PC-3 (cell line): ENCODE results near the gene MGAT4B. TPM values are rescaled to one million over a fixed set of nuclear protein-coding genes. Genes with fewer than 3 reads are reported as not detected.

Experiments used
- ATAC-seq: fragments of 200-7000 bp; cut with Tn5 transposase; 2 replicates; pipeline ENCODE4 v1.9.1; 2020; ENCODE audit warnings: mild to moderate bottlenecking, moderate library complexity
- BruUV-seq: library from RNA; stranded (reverse); fragments of 400-500 nt; replicated peaks from 2 replicates; lab custom pipeline; 2021; lab: Mats Ljungman, UMichigan
- CTCF ChIA-PET: fragments of 300-600 bp; sonication (Branson Sonifier 250); formaldehyde crosslinking; loops from one replicate; lab custom pipeline; 2022; ENCODE audit warnings: antibody characterized with exemption; lab: Charles Lee
- POLR2A ChIA-PET: fragments of 300-600 bp; sonication (Branson Sonifier 250); formaldehyde crosslinking; loops from one replicate; lab custom pipeline; 2022; ENCODE audit warnings: antibody characterized with exemption; ENCODE audit not compliant: unreplicated experiment; lab: Charles Lee
- DNase-seq: peaks from one replicate; pipeline ENCODE4 v3.0.0-alpha.2; 2015
- H2AFZ ChIP-seq: fragments of 300-600 bp; sonication (generic); 2 replicates; pipeline ENCODE4 v1.6.0; 2016; ENCODE audit warnings: antibody characterized with exemption, low read length
- H3F3A ChIP-seq: fragments of 300-600 bp; sonication (generic); one replicate; pipeline ENCODE4 v1.6.0; 2017; ENCODE audit warnings: antibody characterized with exemption, low read length, control low read depth, mild to moderate bottlenecking; ENCODE audit not compliant: unreplicated experiment
- H3K27ac ChIP-seq: fragments of 300-600 bp; sonication (generic); 2 replicates; pipeline ENCODE4 v1.5.1; 2016; ENCODE audit warnings: mild to moderate bottlenecking, low read length
- H3K27me3 ChIP-seq: fragments of 300-600 bp; sonication (generic); 2 replicates; pipeline ENCODE4 v1.6.1; 2016; ENCODE audit warnings: low read length, mixed read lengths
- H3K36me3 ChIP-seq: fragments of 300-600 bp; sonication (generic); 2 replicates; pipeline ENCODE4 v1.6.1; 2016; ENCODE audit warnings: low read depth, mixed run types, low read length, mixed read lengths
- H3K4me1 ChIP-seq: fragments of 300-600 bp; sonication (generic); 2 replicates; pipeline ENCODE4 v1.5.1; 2016; ENCODE audit warnings: low read length; ENCODE audit not compliant: insufficient read depth
- H3K4me2 ChIP-seq: fragments of 300-600 bp; sonication (generic); 2 replicates; pipeline ENCODE4 v1.6.0; 2016; ENCODE audit warnings: low read length
- H3K4me3 ChIP-seq: fragments of 300-600 bp; sonication (generic); 2 replicates; pipeline ENCODE4 v1.5.1; 2016; ENCODE audit warnings: mild to moderate bottlenecking, low read length, mixed read lengths
- H3K79me2 ChIP-seq: fragments of 300-600 bp; sonication (generic); 2 replicates; pipeline ENCODE4 v1.6.1; 2017; ENCODE audit warnings: low read length, mixed read lengths
- H3K9ac ChIP-seq: fragments of 300-600 bp; sonication (generic); 2 replicates; pipeline ENCODE4 v1.6.0; 2016; ENCODE audit warnings: mild to moderate bottlenecking, low read length
- H3K9me2 ChIP-seq: fragments of 300-600 bp; sonication (generic); replicated peaks from 2 replicates; pipeline ENCODE4 v1.6.1; 2016; ENCODE audit warnings: mixed run types, low read length, mixed read lengths
- H3K9me3 ChIP-seq: fragments of 300-600 bp; sonication (generic); 2 replicates; pipeline ENCODE4 v1.6.1; 2016; ENCODE audit warnings: low read length, mixed read lengths
- H4K20me1 ChIP-seq: fragments of 300-600 bp; sonication (generic); 2 replicates; pipeline ENCODE4 v1.6.1; 2016; ENCODE audit warnings: low read length, mixed read lengths
- EZH2 ChIP-seq: fragments of 300-600 bp; sonication (generic); IDR thresholded peaks from one replicate; pipeline ENCODE4 v1.6.1; 2017; ENCODE audit warnings: antibody characterized with exemption, mild to moderate bottlenecking, low read length; ENCODE audit not compliant: unreplicated experiment
- EZH2phosphoT487 ChIP-seq: fragments of 300-600 bp; sonication (generic); IDR thresholded peaks from 2 replicates; pipeline ENCODE4 v1.6.1; 2018; ENCODE audit warnings: mild to moderate bottlenecking, antibody characterized with exemption, low read length, borderline replicate concordance
- intact Hi-C: fragments of 100-400 bp; cut with micrococcal nuclease; formaldehyde crosslinking; loops from 2 replicates; pipeline ENCODE4 v1.9.0; 2023
- total RNA-seq: library from RNA; depleted of rRNA; stranded (reverse); fragments of >200 nt; gene quantifications from 2 replicates; pipeline ENCODE4 v1.2.3, GENCODE V29; 2014
- TF ChIP-seq, protein P1 (sequence below): fragments of 300-600 bp; sonication (generic); conservative IDR thresholded peaks from 2 replicates; pipeline ENCODE4 v1.5.1; 2017; ENCODE audit warnings: antibody characterized with exemption, low read depth, mild to moderate bottlenecking, low read length

The MGAT4B gene
- total RNA-seq, 1 experiment from 2014 or later, result 88.9 TPM

DNA sequence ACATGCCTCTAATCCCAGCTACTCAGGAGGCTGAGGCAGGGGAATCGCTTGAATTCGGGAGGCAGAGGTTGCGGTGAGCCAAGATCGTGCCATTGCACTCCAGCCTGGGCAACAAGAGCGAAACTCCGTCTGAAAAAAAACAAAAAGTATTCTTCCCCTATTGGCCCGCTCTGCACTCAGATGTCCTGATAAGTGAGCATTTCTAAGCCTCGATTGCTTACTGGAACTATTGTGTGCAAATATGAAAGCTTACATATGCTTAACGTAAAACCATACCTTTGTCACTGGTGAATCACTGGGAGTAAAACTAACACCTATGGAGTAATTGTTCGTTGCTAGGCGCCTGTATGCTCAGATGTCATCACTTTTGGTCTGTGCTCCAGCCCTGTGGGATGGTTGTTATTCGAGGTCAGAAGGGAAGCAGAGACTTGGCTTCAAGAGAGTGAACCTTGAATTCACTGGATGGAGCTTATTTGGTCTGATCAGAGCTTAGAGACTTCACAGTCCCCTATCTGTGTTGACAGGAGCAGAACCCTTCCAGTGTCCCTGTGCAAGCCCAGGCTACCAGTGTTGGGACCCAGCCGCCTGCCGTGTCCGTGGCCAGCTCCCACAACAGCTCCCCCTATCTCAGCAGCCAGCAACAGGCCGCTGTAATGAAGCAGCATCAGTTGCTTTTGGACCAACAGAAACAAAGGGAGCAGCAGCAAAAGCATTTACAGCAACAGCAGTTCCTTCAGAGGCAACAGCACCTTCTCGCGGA lies 38.2 kb downstream of the MGAT4B start:
- H3F3A ChIP-seq, result no peaks in the 10 kb centered on the region
- intact Hi-C loops, result no loop called here
- no peak for DNase-seq
- H3K9me3 ChIP-seq, result no peaks in the 10 kb centered on the region
- no peak overlapping the region for H2AFZ ChIP-seq
- peaks cover 20% of the 10 kb centered on the region for H3K36me3 ChIP-seq
- no peak overlapping the region for H3K4me2 ChIP-seq
- no peak overlapping the region for H3K4me3 ChIP-seq
- no peak overlapping the region for H3K27ac ChIP-seq
- H4K20me1 ChIP-seq, result no peaks in the 10 kb centered on the region
- POLR2A ChIA-PET, result no interaction called here
- no peak for TF ChIP-seq EZH2phosphoT487
- TF ChIP-seq, protein P1, sequence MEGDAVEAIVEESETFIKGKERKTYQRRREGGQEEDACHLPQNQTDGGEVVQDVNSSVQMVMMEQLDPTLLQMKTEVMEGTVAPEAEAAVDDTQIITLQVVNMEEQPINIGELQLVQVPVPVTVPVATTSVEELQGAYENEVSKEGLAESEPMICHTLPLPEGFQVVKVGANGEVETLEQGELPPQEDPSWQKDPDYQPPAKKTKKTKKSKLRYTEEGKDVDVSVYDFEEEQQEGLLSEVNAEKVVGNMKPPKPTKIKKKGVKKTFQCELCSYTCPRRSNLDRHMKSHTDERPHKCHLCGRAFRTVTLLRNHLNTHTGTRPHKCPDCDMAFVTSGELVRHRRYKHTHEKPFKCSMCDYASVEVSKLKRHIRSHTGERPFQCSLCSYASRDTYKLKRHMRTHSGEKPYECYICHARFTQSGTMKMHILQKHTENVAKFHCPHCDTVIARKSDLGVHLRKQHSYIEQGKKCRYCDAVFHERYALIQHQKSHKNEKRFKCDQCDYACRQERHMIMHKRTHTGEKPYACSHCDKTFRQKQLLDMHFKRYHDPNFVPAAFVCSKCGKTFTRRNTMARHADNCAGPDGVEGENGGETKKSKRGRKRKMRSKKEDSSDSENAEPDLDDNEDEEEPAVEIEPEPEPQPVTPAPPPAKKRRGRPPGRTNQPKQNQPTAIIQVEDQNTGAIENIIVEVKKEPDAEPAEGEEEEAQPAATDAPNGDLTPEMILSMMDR, result 0 out of 2 replicates have a peak, but pooled peaks have one; percentile 24
- no peak for TF ChIP-seq EZH2
- CTCF ChIA-PET, result no interaction called here
- peaks cover 26% of the 10 kb centered on the region for H3K79me2 ChIP-seq
- peaks cover 18% of the 10 kb centered on the region for H3K4me1 ChIP-seq
- BruUV-seq, result no TSS peak
- no peaks in the 10 kb centered on the region for H3K9me2 ChIP-seq
- no peak for ATAC-seq
- no peak overlapping the region for H3K9ac ChIP-seq
- H3K27me3 ChIP-seq, result no peaks in the 10 kb centered on the region

DNA sequence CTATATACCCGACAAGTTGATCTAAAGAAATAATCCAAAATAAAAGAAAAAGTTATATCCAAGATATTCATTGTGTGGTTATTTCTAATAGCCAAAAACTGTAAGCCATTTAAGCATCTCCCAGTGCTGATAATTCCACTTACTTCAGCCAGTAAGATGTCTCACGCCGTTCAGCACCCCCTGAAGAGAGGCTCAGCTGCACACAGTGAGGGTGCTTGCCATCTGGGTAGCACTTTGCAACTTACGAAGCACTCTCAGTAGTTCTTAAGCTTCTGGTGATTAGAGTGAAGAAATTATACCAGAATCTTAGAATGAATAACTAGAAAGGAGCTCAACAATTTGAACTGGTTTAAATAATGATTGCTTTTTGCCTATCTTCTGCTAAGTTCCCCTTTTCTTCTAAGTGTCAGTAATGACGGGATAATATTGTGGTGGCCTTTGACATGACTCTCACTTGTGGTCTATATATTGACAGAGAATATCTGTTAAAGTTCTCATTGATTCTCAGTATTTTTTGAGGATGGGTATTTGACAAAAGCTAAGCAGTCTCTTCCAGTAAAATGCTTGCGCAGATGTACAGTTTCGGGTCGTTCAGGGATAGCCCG lies 39.1 kb downstream of the MGAT4B start:
- DNase-seq (no peak), ATAC-seq (no peak)
- Histone ChIP-seq H3K79me2 (peaks cover 29% of the 10 kb centered on the region), H3K27me3 (no peaks in the 10 kb centered on the region), H3K36me3 (peaks cover 20% of the 10 kb centered on the region), H3K4me3 (no peak overlapping the region), H3K4me1 (peaks cover 26% of the 10 kb centered on the region), H3K9me3 (no peaks in the 10 kb centered on the region), H3K9me2 (no peaks in the 10 kb centered on the region), H3K4me2 (no peak overlapping the region), H3F3A (peaks cover 5% of the 10 kb centered on the region), H3K27ac (no peak overlapping the region), H2AFZ (no peak overlapping the region), H3K9ac (no peak overlapping the region), H4K20me1 (no peaks in the 10 kb centered on the region)
- POLR2A ChIA-PET, result no interaction called here
- CTCF ChIA-PET, result no interaction called here
- no peak for TF ChIP-seq EZH2phosphoT487
- no peak for TF ChIP-seq EZH2
- TF ChIP-seq, protein P1, result no peak
- BruUV-seq, result no TSS peak
- intact Hi-C loops, result no loop called here
